OCI-LY3 (cell line): ENCODE results near the gene TAF1B.

Source experiments
- H2AFZ ChIP-seq: fragments of 200-600, 300-600 bp; shearing (Covaris generic); 2 replicates; pipeline ENCODE4 v1.6.0; 2014; ENCODE audit warnings: antibody characterized with exemption, low read depth, low read length
- H3K27ac ChIP-seq: fragments of 200-600, 300-600 bp; sonication (generic); 2 replicates; pipeline ENCODE4 v1.5.1; 2014; ENCODE audit warnings: mild to moderate bottlenecking, low read length, moderate library complexity, mixed read lengths
- H3K27me3 ChIP-seq: fragments of 200-600, 300-600 bp; sonication (generic); 2 replicates; pipeline ENCODE4 v1.6.1; 2014; ENCODE audit warnings: low read depth, low read length, mixed read lengths
- H3K36me3 ChIP-seq: fragments of 200-600, 300-600 bp; sonication (generic); replicated peaks from 2 replicates; pipeline ENCODE3; 2014; ENCODE audit warnings: low read depth, low read length, mixed read lengths
- H3K4me1 ChIP-seq: fragments of 300-600, 200-600 bp; sonication (generic); 2 replicates; pipeline ENCODE4 v1.6.1; 2014; ENCODE audit warnings: low read length, mixed read lengths
- H3K4me2 ChIP-seq: fragments of 200-600, 300-600 bp; sonication (generic); 2 replicates; pipeline ENCODE4 v1.6.1; 2014; ENCODE audit warnings: low read length, mixed read lengths
- H3K4me3 ChIP-seq: fragments of 300-600, 200-600 bp; sonication (generic); 2 replicates; pipeline ENCODE4 v1.5.1; 2014; ENCODE audit warnings: antibody characterized with exemption, mild to moderate bottlenecking, low read length, moderate library complexity
- H3K79me2 ChIP-seq: fragments of 300-600, 200-600 bp; shearing (Covaris generic); 2 replicates; pipeline ENCODE4 v1.6.1; 2014; ENCODE audit warnings: mild to moderate bottlenecking, low read length, mixed read lengths
- H3K9ac ChIP-seq: fragments of 300-600, 200-600 bp; shearing (Covaris generic); 2 replicates; pipeline ENCODE4 v1.6.0; 2014; ENCODE audit warnings: mild to moderate bottlenecking, low read length, moderate library complexity
- H3K9me3 ChIP-seq: fragments of 200-600, 300-600 bp; shearing (Covaris generic); 2 replicates; pipeline ENCODE4 v1.6.1; 2014; ENCODE audit warnings: low read length, mixed read lengths; ENCODE audit not compliant: insufficient read depth
- H4K20me1 ChIP-seq: fragments of 200-600, 300-600 bp; sonication (generic); 2 replicates; pipeline ENCODE4 v1.6.1; 2016; ENCODE audit warnings: low read length, mixed read lengths; ENCODE audit not compliant: insufficient read depth
- EZH2phosphoT487 ChIP-seq: fragments of 200-600 bp; shearing (Covaris generic); IDR thresholded peaks from 2 replicates; pipeline ENCODE4 v1.6.1; 2018; ENCODE audit warnings: antibody characterized with exemption, mixed run types, low read depth
- TF ChIP-seq, protein P1 (sequence below): fragments of 200-600, 300-600 bp; sonication (generic); IDR thresholded peaks from 2 replicates; pipeline ENCODE4 v1.5.1; 2014; ENCODE audit warnings: antibody characterized with exemption, low read length, low read depth

The TAF1B gene

GRCh38 chr2:9981655-9982054 lies 138.4 kb downstream of the TAF1B start:
- H2AFZ ChIP-seq = no peak overlapping the region
- H4K20me1 ChIP-seq = no peaks in the 10 kb centered on the region
- H3K4me2 ChIP-seq = no peak overlapping the region
- H3K9ac ChIP-seq = no peak overlapping the region
- H3K9me3 ChIP-seq = no peaks in the 10 kb centered on the region
- H3K4me3 ChIP-seq = no peak overlapping the region
- H3K36me3 ChIP-seq = peaks cover 4% of the 10 kb centered on the region
- no peak for TF ChIP-seq EZH2phosphoT487
- TF ChIP-seq, protein P1, sequence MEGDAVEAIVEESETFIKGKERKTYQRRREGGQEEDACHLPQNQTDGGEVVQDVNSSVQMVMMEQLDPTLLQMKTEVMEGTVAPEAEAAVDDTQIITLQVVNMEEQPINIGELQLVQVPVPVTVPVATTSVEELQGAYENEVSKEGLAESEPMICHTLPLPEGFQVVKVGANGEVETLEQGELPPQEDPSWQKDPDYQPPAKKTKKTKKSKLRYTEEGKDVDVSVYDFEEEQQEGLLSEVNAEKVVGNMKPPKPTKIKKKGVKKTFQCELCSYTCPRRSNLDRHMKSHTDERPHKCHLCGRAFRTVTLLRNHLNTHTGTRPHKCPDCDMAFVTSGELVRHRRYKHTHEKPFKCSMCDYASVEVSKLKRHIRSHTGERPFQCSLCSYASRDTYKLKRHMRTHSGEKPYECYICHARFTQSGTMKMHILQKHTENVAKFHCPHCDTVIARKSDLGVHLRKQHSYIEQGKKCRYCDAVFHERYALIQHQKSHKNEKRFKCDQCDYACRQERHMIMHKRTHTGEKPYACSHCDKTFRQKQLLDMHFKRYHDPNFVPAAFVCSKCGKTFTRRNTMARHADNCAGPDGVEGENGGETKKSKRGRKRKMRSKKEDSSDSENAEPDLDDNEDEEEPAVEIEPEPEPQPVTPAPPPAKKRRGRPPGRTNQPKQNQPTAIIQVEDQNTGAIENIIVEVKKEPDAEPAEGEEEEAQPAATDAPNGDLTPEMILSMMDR = no peak
- no peaks in the 10 kb centered on the region for H3K79me2 ChIP-seq
- no peaks in the 10 kb centered on the region for H3K27me3 ChIP-seq
- peaks cover 7% of the 10 kb centered on the region; the same call in 1 of the 2 replicates for H3K4me1 ChIP-seq
- no peak overlapping the region for H3K27ac ChIP-seq

DNA sequence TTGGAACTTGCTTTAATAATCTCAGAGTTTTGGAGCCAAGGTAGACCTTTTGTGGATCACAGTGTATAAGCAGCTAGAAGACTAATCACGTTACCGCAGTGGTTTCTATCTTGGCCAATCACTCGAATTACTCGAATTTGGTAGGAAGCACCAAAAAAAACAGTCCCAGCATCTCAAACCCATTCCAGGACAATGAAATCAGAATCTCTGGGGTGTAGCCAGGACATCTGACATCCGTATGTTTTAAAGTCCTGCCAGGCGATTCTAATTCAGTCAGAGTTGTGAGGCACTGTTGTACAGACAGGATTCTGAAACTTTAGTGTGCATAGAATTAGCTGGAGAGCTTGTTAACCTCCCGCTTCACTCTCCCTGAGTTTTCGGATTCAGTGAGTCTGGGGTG lies 139.0 kb downstream of the TAF1B start:
- no peak overlapping the region for H2AFZ ChIP-seq
- no peaks in the 10 kb centered on the region for H3K79me2 ChIP-seq
- H3K9ac ChIP-seq = no peak overlapping the region
- peaks cover 7% of the 10 kb centered on the region; the same call in 1 of the 2 replicates for H3K4me1 ChIP-seq
- no peaks in the 10 kb centered on the region for H3K9me3 ChIP-seq
- no peaks in the 10 kb centered on the region for H3K27me3 ChIP-seq
- no peak overlapping the region for H3K4me3 ChIP-seq
- TF ChIP-seq, protein P1 = no peak
- TF ChIP-seq EZH2phosphoT487 = no peak
- H3K36me3 ChIP-seq = peaks cover 4% of the 10 kb centered on the region
- H3K27ac ChIP-seq = no peak overlapping the region
- no peak overlapping the region for H3K4me2 ChIP-seq
- no peaks in the 10 kb centered on the region for H4K20me1 ChIP-seq

DNA sequence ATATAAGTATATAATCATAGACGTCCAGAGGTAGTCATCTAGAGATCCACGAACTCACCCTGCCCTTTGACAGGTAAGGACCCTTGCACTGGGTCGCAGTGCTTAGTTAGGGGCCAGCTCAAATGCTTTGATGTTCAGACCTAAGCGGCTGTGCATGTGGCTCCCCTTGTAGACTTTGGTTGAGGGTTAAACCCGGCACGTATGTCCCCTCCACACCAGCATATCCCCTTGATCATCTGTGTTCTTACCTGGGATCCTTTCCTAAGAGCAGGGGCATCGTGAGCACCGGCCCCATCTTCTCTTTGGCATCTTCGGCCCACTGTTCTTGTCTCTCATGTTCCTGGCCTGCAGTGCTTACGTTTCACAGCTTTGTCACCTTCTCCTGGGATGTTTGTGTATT lies 139.6 kb downstream of the TAF1B start:
- Histone ChIP-seq H4K20me1 (no peaks in the 10 kb centered on the region), H3K9ac (no peak overlapping the region), H3K9me3 (no peaks in the 10 kb centered on the region), H3K4me3 (no peak overlapping the region), H3K4me1 (peaks cover 7% of the 10 kb centered on the region; the same call in 1 of the 2 replicates), H3K27ac (no peak overlapping the region), H3K27me3 (no peaks in the 10 kb centered on the region), H2AFZ (no peak overlapping the region), H3K4me2 (no peak overlapping the region), H3K36me3 (peaks cover 4% of the 10 kb centered on the region), H3K79me2 (no peaks in the 10 kb centered on the region)
- no peak for TF ChIP-seq EZH2phosphoT487
- TF ChIP-seq, protein P1 = no peak

GRCh38 chr2:9983401-9984216 lies 140.3 kb downstream of the TAF1B start:
- H3K79me2 ChIP-seq = no peaks in the 10 kb centered on the region
- peak overlapping the region; percentile 11; the same call in 1 of the 2 replicates for H3K9ac ChIP-seq
- H4K20me1 ChIP-seq = no peaks in the 10 kb centered on the region
- H3K9me3 ChIP-seq = no peaks in the 10 kb centered on the region
- no peaks in the 10 kb centered on the region for H3K27me3 ChIP-seq
- no peak overlapping the region for H3K27ac ChIP-seq
- H2AFZ ChIP-seq = no peak overlapping the region
- no peak for TF ChIP-seq EZH2phosphoT487
- TF ChIP-seq, protein P1 = no peak
- H3K4me1 ChIP-seq = peaks cover 7% of the 10 kb centered on the region; the same call in 1 of the 2 replicates
- peak overlapping the region; percentile 56 for H3K4me3 ChIP-seq
- no peaks in the 10 kb centered on the region for H3K36me3 ChIP-seq
- peak overlapping the region; percentile 69 for H3K4me2 ChIP-seq
